Neural progenitor cell (in vitro differentiated cells): ENCODE results near the gene BRAT1. TPM values are rescaled to one million over a fixed set of nuclear protein-coding genes. Genes with fewer than 3 reads are reported as not detected.

Source experiments
- DNase-seq: peaks from one replicate; pipeline ENCODE4 v3.0.0-alpha.2; 2016; ENCODE audit warnings: low spot score
- H2AFZ ChIP-seq: fragments of 200-600 bp; sonication (generic); replicated peaks from 2 replicates; pipeline ENCODE4 v1.6.1; 2016; ENCODE audit warnings: antibody characterized with exemption
- H3F3A ChIP-seq: fragments of 200-600 bp; sonication (generic); 2 replicates; pipeline ENCODE4 v1.6.1; 2016; ENCODE audit warnings: antibody characterized with exemption, low read depth
- H3K27ac ChIP-seq: fragments of 200-600 bp; sonication (generic); 2 replicates; pipeline ENCODE4 v1.5.1; 2016; ENCODE audit warnings: mild to moderate bottlenecking
- H3K27me3 ChIP-seq: fragments of 200-600 bp; sonication (generic); 2 replicates; pipeline ENCODE4 v1.6.1; 2016; ENCODE audit warnings: mild to moderate bottlenecking, moderate library complexity
- H3K36me3 ChIP-seq: fragments of 200-600 bp; sonication (generic); 2 replicates; pipeline ENCODE4 v1.5.1; 2016
- H3K4me1 ChIP-seq: fragments of 200-600 bp; sonication (generic); 2 replicates; pipeline ENCODE4 v1.6.1; 2016; ENCODE audit warnings: mixed run types
- H3K4me2 ChIP-seq: fragments of 200-600 bp; sonication (generic); 2 replicates; pipeline ENCODE4 v1.6.1; 2016
- H3K4me3 ChIP-seq: fragments of 200-600 bp; sonication (generic); 2 replicates; pipeline ENCODE4 v1.5.1; 2016
- H3K79me2 ChIP-seq: fragments of 200-600 bp; sonication (generic); 2 replicates; pipeline ENCODE4 v1.6.1; 2016; ENCODE audit warnings: low read depth
- H3K9ac ChIP-seq: fragments of 200-600 bp; sonication (generic); 2 replicates; pipeline ENCODE4 v1.6.1; 2016
- H3K9me3 ChIP-seq: fragments of 200-600 bp; sonication (generic); 2 replicates; pipeline ENCODE4 v1.5.1; 2016; ENCODE audit warnings: low read depth
- H4K20me1 ChIP-seq: fragments of 200-600 bp; sonication (generic); 2 replicates; pipeline ENCODE4 v1.6.1; 2016; ENCODE audit warnings: low read depth
- H3K27ac Mint-ChIP-seq: 3 replicates; pipeline ENCODE4 v1.8.0; 2021; ENCODE audit warnings: mixed read lengths
- H3K27me3 Mint-ChIP-seq: 2 replicates; pipeline ENCODE4 v1.8.0; 2022; ENCODE audit warnings: low read depth, mild to moderate bottlenecking, inconsistent platforms, moderate library complexity, mixed read lengths; ENCODE audit not compliant: insufficient read depth
- H3K36me3 Mint-ChIP-seq: 3 replicates; pipeline ENCODE4 v1.8.0; 2021; ENCODE audit warnings: mixed read lengths
- H3K4me1 Mint-ChIP-seq: 3 replicates; pipeline ENCODE4 v1.8.0; 2021; ENCODE audit warnings: mixed read lengths
- H3K4me3 Mint-ChIP-seq: 3 replicates; pipeline ENCODE4 v1.8.0; 2021; ENCODE audit warnings: mild to moderate bottlenecking, moderate library complexity, mixed read lengths
- H3K9me3 Mint-ChIP-seq: 3 replicates; pipeline ENCODE4 v1.8.0; 2020; ENCODE audit warnings: mixed read lengths
- EZH2 ChIP-seq: fragments of 200-600 bp; sonication (generic); IDR thresholded peaks from 2 replicates; pipeline ENCODE4 v1.6.1; 2017; ENCODE audit warnings: antibody characterized with exemption, mild to moderate bottlenecking, moderate library complexity
- EZH2phosphoT487 ChIP-seq: fragments of 200-600 bp; sonication (generic); IDR thresholded peaks from 2 replicates; pipeline ENCODE4 v1.6.1; 2017; ENCODE audit warnings: antibody characterized with exemption
- total RNA-seq: library from RNA; depleted of rRNA; stranded (reverse); fragments of >200 nt; gene quantifications from 2 replicates; pipeline ENCODE4 v1.2.3, GENCODE V29; 2015; ENCODE audit warnings: low replicate concordance
- TF ChIP-seq, protein P1 (sequence below): fragments of 200-600 bp; sonication (generic); IDR thresholded peaks from 2 replicates; pipeline ENCODE4 v1.5.1; 2017; ENCODE audit warnings: antibody characterized with exemption, mild to moderate bottlenecking

Gene BRAT1
- total RNA-seq, 1 donor from 2014 or later = 9.3 TPM

DNA sequence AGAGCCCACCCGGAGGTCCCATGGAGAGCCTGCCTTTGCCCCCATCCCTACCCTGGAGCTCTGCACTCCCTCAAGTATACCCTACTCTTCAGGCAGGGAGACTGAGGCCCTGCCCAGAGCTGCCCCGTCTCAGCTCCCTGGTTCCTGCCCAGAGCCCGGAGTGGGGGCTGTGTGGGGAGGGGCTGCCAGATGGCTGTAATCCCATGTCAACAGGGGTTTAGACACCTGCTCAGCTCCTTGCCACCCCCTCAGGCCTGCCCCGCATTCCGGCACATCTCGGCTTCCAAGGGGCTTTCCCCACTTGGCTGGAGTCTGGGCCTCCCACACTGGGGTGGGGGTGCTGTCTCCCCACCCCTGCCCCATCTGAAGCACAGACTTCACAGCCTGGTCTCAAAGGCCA lies 56.6 kb downstream of the BRAT1 start:
- H3K27me3 ChIP-seq = no peaks in the 10 kb centered on the region

DNA sequence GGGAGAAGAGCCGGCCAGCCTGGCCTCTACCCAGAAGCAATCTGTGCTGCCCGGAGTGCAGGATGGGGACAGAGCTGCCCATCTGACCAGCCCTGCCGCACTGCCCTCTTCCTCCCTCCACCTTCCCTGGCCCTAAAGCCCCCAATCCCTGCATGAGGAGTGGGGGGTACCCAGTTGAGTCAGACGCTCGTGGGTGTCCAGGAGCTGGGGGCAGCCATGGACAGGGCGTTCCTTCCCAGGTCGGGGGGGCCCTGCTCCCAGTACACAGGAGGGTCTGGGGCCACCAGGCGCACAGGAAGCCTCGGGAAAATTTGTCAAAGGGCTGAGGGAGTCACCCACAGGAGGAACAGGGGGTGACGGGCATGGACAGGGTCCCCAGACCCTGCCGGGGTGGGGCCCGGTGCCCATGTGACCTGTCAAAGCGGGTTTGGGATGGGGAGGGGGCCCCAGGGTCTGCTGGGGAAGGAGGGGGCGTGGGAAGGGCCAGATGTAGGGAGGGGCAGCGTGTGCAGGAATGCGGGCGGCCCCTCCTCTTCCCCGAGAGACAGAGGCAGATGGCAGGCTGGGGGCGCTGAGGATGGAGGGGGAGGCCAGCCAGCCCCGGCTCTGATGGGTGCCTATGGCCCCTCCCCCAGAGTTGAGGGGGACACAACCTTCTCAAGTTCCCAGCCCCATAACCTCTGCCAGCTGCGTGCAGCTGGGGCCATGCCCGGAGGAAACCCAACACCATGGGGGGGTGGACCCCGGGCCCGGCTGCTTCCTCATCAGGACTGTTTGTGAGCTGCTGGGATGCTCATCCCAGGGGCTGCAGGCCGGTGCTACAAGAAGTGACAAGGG lies 57.6 kb downstream of the BRAT1 start:
- H3K27ac Mint-ChIP-seq = peak overlapping the region; percentile 94
- H4K20me1 ChIP-seq = no peaks in the 10 kb centered on the region
- H3K27me3 Mint-ChIP-seq = peaks cover 21% of the 10 kb centered on the region
- no peaks in the 10 kb centered on the region for H3K9me3 ChIP-seq
- H3K9me3 Mint-ChIP-seq = no peaks in the 10 kb centered on the region
- no peaks in the 10 kb centered on the region for H3K79me2 ChIP-seq
- no peak overlapping the region for H3K9ac ChIP-seq
- peak; percentile 78 for DNase-seq
- H3K4me1 ChIP-seq = peaks cover 81% of the 10 kb centered on the region
- peak overlapping the region; percentile 64 for H3K4me2 ChIP-seq
- no peak for TF ChIP-seq EZH2phosphoT487
- TF ChIP-seq EZH2 = no peak
- TF ChIP-seq, protein P1, sequence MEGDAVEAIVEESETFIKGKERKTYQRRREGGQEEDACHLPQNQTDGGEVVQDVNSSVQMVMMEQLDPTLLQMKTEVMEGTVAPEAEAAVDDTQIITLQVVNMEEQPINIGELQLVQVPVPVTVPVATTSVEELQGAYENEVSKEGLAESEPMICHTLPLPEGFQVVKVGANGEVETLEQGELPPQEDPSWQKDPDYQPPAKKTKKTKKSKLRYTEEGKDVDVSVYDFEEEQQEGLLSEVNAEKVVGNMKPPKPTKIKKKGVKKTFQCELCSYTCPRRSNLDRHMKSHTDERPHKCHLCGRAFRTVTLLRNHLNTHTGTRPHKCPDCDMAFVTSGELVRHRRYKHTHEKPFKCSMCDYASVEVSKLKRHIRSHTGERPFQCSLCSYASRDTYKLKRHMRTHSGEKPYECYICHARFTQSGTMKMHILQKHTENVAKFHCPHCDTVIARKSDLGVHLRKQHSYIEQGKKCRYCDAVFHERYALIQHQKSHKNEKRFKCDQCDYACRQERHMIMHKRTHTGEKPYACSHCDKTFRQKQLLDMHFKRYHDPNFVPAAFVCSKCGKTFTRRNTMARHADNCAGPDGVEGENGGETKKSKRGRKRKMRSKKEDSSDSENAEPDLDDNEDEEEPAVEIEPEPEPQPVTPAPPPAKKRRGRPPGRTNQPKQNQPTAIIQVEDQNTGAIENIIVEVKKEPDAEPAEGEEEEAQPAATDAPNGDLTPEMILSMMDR = no peak
- H3K27me3 ChIP-seq = no peaks in the 10 kb centered on the region
- peaks cover 64% of the 10 kb centered on the region for H3K4me1 Mint-ChIP-seq
- H3K4me3 ChIP-seq = no peak overlapping the region
- H2AFZ ChIP-seq = no peak overlapping the region
- H3K36me3 Mint-ChIP-seq = no peaks in the 10 kb centered on the region
- H3K27ac ChIP-seq = peak overlapping the region; percentile 94
- H3K4me3 Mint-ChIP-seq = peak overlapping the region; percentile 69
- H3K36me3 ChIP-seq = no peaks in the 10 kb centered on the region
- H3F3A ChIP-seq = peaks cover 64% of the 10 kb centered on the region

More for the DNA sequence above, 56.6 kb downstream of the BRAT1 start:
- Histone ChIP-seq H3K9ac (no peak overlapping the region), H3F3A (peaks cover 64% of the 10 kb centered on the region), H4K20me1 (no peaks in the 10 kb centered on the region), H3K9me3 (no peaks in the 10 kb centered on the region), H3K79me2 (no peaks in the 10 kb centered on the region), H3K36me3 (no peaks in the 10 kb centered on the region), H2AFZ (no peak overlapping the region), H3K27ac (peak overlapping the region; percentile 94), H3K4me1 (peaks cover 72% of the 10 kb centered on the region), H3K4me2 (peak overlapping the region; percentile 64), H3K4me3 (no peak overlapping the region)
- H3K36me3 Mint-ChIP-seq = no peaks in the 10 kb centered on the region
- H3K27ac Mint-ChIP-seq = peak overlapping the region; percentile 96
- peak; percentile 66 for DNase-seq
- H3K27me3 Mint-ChIP-seq = peaks cover 24% of the 10 kb centered on the region
- H3K9me3 Mint-ChIP-seq = no peaks in the 10 kb centered on the region
- peak overlapping the region; percentile 52 for H3K4me3 Mint-ChIP-seq
- H3K4me1 Mint-ChIP-seq = peaks cover 68% of the 10 kb centered on the region
- no peak for TF ChIP-seq EZH2
- TF ChIP-seq EZH2phosphoT487 = no peak
- TF ChIP-seq, protein P1 = no peak

- no peak for TF ChIP-seq EZH2phosphoT487
- TF ChIP-seq, protein P1 = no peak
- TF ChIP-seq EZH2 = no peak
- no peaks in the 10 kb centered on the region for H4K20me1 ChIP-seq
- peaks cover 81% of the 10 kb centered on the region for H3K4me1 ChIP-seq
- peaks cover 22% of the 10 kb centered on the region for H3K27me3 Mint-ChIP-seq
- H3K27ac Mint-ChIP-seq = peak overlapping the region; percentile 94
- no peaks in the 10 kb centered on the region for H3K79me2 ChIP-seq
- peak overlapping the region; percentile 94 for H3K27ac ChIP-seq
- peaks cover 64% of the 10 kb centered on the region for H3F3A ChIP-seq
- peaks cover 2% of the 10 kb centered on the region for H3K9me3 Mint-ChIP-seq
- no peaks in the 10 kb centered on the region for H3K36me3 ChIP-seq
- peak overlapping the region; percentile 69 for H3K4me3 Mint-ChIP-seq
- H3K9me3 ChIP-seq = no peaks in the 10 kb centered on the region
- H3K36me3 Mint-ChIP-seq = no peaks in the 10 kb centered on the region
- no peak overlapping the region for H3K9ac ChIP-seq
- DNase-seq = no peak
- no peak overlapping the region for H3K4me3 ChIP-seq
- peaks cover 66% of the 10 kb centered on the region for H3K4me1 Mint-ChIP-seq
- no peaks in the 10 kb centered on the region for H3K27me3 ChIP-seq
- no peak overlapping the region for H2AFZ ChIP-seq
- H3K4me2 ChIP-seq = peak overlapping the region; percentile 64
Measured at GRCh38 chr7:2497065-2497464, 58.3 kb downstream of the BRAT1 start.
